ENCODE measurements around the gene HAT1. TPM values are rescaled to one million over a fixed set of nuclear protein-coding genes. Genes with fewer than 3 reads are reported as not detected.

Gene HAT1
- total RNA-seq, 4 donors from 2014 or later: 21.8 to 39.4 (median 24.6) TPM

GRCh38 chr2:171879865-171880264, 42.4 kb upstream of the HAT1 start:
- TF ChIP-seq POLR2AphosphoS5 (IDR thresholded peaks at IDR 0.05) (no peak), EP300 (IDR thresholded peaks at IDR 0.05) (no peak), POLR2A (IDR thresholded peaks at IDR 0.05; ENCODE audit: low read depth) (no peak), CTCF (IDR thresholded peaks at IDR 0.05) (no peak)
- H3K9me3 ChIP-seq: no peaks in the 10 kb centered on the region
- H3K4me3 ChIP-seq: no peak overlapping the region
- H3K27me3 ChIP-seq: no peaks in the 10 kb centered on the region
- H3K4me1 ChIP-seq: peaks cover 26 to 71% (median 58%) of the 10 kb centered on the region in 4 donors
- intact Hi-C loops (cut with DNase I): loop anchor here (5.0 kb wide), 1 partner anchor 42 kb away; the partner anchor contains the start of gene HAT1
- peak overlapping the region; percentile 73 to 81 (median 78) for H3K27ac ChIP-seq (replicated peaks in 1 of 4)
- H3K36me3 ChIP-seq: peaks cover 0 to under 1% (median under 1%) of the 10 kb centered on the region in 4 donors
- 61% methylated on average over 1 of the region's 1 CpG for WGBS
- DNase-seq (ENCODE audit: extremely low spot score): no peak

GRCh38 chr2:171880774-171881173, 41.5 kb upstream of the HAT1 start:
- TF ChIP-seq POLR2AphosphoS5 (IDR thresholded peaks at IDR 0.05) (no peak), CTCF (IDR thresholded peaks at IDR 0.05) (no peak), POLR2A (IDR thresholded peaks at IDR 0.05; ENCODE audit: low read depth) (no peak), EP300 (IDR thresholded peaks at IDR 0.05) (no peak)
- 90% methylated on average over 3 of the region's 3 CpGs for WGBS
- no peaks in the 10 kb centered on the region for H3K27me3 ChIP-seq
- peak overlapping the region; percentile 73 to 81 (median 78) for H3K27ac ChIP-seq (replicated peaks in 1 of 4)
- H3K4me3 ChIP-seq: no peak overlapping the region
- DNase-seq (ENCODE audit: extremely low spot score): no peak
- intact Hi-C loops (cut with DNase I): loop anchor here (5.0 kb wide), 1 partner anchor 42 kb away; the partner anchor contains the start of gene HAT1
- no peaks in the 10 kb centered on the region for H3K36me3 ChIP-seq
- peaks cover 26 to 69% (median 55%) of the 10 kb centered on the region in 4 donors for H3K4me1 ChIP-seq
- H3K9me3 ChIP-seq: no peaks in the 10 kb centered on the region

- H3K36me3 ChIP-seq: no peaks in the 10 kb centered on the region
- intact Hi-C loops (cut with DNase I): loop anchor here (5.0 kb wide), 1 partner anchor 40 kb away; the partner anchor contains the start of gene HAT1
- H3K4me3 ChIP-seq: no peak overlapping the region
- H3K9me3 ChIP-seq: no peaks in the 10 kb centered on the region
- peak overlapping the region; percentile 73 to 81 (median 78) for H3K27ac ChIP-seq (replicated peaks in 1 of 4)
- no peak for DNase-seq (ENCODE audit: extremely low spot score)
- TF ChIP-seq POLR2AphosphoS5 (IDR thresholded peaks at IDR 0.05) (peak; percentile 25 to 47), POLR2A (IDR thresholded peaks at IDR 0.05; ENCODE audit: low read depth) (no peak), CTCF (IDR thresholded peaks at IDR 0.05) (no peak), EP300 (IDR thresholded peaks at IDR 0.05) (peak; percentile 32)
- H3K4me1 ChIP-seq: peaks cover 20 to 54% (median 43%) of the 10 kb centered on the region in 4 donors
- H3K27me3 ChIP-seq: no peaks in the 10 kb centered on the region
- WGBS: 71% methylated on average over 2 of the region's 2 CpGs
Measured at GRCh38 chr2:171882089-171882769, 40.0 kb upstream of the HAT1 start.

GRCh38 chr2:171883275-171883893, 38.9 kb upstream of the HAT1 start:
- peak overlapping the region; percentile 73 to 81 (median 78) for H3K27ac ChIP-seq (replicated peaks in 1 of 4)
- H3K4me1 ChIP-seq: peaks cover 13 to 43% (median 35%) of the 10 kb centered on the region in 4 donors
- TF ChIP-seq POLR2AphosphoS5 (IDR thresholded peaks at IDR 0.05) (no peak), CTCF (IDR thresholded peaks at IDR 0.05) (no peak), POLR2A (IDR thresholded peaks at IDR 0.05; ENCODE audit: low read depth) (no peak), EP300 (IDR thresholded peaks at IDR 0.05) (no peak)
- no peak overlapping the region for H3K4me3 ChIP-seq
- no peaks in the 10 kb centered on the region for H3K27me3 ChIP-seq
- intact Hi-C loops (cut with DNase I): loop anchor here (5.0 kb wide), 1 partner anchor 39 kb away; the partner anchor contains the start of gene HAT1
- no peaks in the 10 kb centered on the region for H3K9me3 ChIP-seq
- no peak for DNase-seq (ENCODE audit: extremely low spot score)
- H3K36me3 ChIP-seq: peaks cover 0 to 3% (median 0%) of the 10 kb centered on the region in 4 donors
- 88% methylated on average over 5 of the region's 5 CpGs for WGBS
